Hepatocyte (in vitro differentiated cells): ENCODE measurements around the gene CPEB1.

ENCODE experiments used
- EZH2phosphoT487 ChIP-seq: fragments of 200-600 bp; sonication (generic); IDR thresholded peaks from one replicate; pipeline ENCODE4 v1.6.1; 2018; ENCODE audit warnings: antibody characterized with exemption, mild to moderate bottlenecking, low read depth, moderate library complexity; ENCODE audit not compliant: unreplicated experiment, severe bottlenecking
- TF ChIP-seq, protein P1 (sequence below): fragments of 200-600 bp; sonication (generic); IDR thresholded peaks from 2 replicates; pipeline ENCODE4 v1.5.1; 2016; ENCODE audit warnings: antibody characterized with exemption, mild to moderate bottlenecking; ENCODE audit not compliant: poor library complexity

DNA sequence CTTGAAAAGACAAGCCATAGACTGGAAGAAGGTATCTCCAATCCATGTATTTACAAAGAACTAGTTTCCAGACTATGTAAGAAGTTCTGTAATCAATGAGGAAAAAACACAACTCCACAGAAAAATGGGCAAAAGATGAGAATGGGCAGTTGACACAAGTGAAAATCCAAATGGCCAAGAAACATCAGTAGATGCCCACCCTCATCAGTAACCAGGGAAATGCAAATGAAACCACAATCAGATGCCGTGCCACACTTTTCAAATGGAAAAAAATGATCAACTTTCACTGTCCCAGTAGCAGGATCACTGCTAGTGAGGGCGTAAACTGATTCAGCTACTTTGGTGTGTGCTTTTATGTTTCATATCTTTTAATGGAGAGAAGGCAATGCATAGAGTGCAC lies 4.5 kb upstream of the CPEB1 start:
- TF ChIP-seq, protein P1, sequence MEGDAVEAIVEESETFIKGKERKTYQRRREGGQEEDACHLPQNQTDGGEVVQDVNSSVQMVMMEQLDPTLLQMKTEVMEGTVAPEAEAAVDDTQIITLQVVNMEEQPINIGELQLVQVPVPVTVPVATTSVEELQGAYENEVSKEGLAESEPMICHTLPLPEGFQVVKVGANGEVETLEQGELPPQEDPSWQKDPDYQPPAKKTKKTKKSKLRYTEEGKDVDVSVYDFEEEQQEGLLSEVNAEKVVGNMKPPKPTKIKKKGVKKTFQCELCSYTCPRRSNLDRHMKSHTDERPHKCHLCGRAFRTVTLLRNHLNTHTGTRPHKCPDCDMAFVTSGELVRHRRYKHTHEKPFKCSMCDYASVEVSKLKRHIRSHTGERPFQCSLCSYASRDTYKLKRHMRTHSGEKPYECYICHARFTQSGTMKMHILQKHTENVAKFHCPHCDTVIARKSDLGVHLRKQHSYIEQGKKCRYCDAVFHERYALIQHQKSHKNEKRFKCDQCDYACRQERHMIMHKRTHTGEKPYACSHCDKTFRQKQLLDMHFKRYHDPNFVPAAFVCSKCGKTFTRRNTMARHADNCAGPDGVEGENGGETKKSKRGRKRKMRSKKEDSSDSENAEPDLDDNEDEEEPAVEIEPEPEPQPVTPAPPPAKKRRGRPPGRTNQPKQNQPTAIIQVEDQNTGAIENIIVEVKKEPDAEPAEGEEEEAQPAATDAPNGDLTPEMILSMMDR = no peak
- TF ChIP-seq EZH2phosphoT487 = no peak
